HG03045 (cell line): ENCODE measurements around the gene LBP.
"Not testable (repeated sequence)": the region's sequence is repeated elsewhere in the genome, so short reads cannot be mapped to it uniquely, and the experiment has no call there.

ENCODE experiments used
- ATAC-seq: cut with Tn5 transposase; IDR thresholded peaks from one replicate; pipeline ENCODE4 v1.9.1; 2021; ENCODE audit warnings: mild to moderate bottlenecking, moderate library complexity; ENCODE audit not compliant: unreplicated experiment

LBP gene

DNA sequence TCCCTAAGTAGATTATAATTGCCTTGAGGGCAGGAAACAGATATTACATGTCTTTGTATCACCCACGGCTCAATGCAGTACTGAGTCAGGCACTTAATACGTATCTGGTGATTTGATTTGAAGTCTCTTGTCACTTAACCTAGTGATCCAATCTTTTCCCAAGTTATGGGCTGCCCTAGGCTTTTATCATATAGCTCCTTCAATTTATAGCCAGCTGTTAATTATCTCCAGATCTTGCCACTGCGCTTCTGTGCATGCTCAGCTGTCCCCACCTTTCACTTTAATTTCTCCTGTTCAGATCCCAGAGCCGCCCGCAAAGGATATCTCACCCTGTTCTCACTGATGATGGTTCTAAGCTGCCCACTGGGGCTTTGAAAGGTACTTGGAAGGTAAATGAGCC, 47.0 kb downstream of the LBP start:
- ATAC-seq: no peak

DNA sequence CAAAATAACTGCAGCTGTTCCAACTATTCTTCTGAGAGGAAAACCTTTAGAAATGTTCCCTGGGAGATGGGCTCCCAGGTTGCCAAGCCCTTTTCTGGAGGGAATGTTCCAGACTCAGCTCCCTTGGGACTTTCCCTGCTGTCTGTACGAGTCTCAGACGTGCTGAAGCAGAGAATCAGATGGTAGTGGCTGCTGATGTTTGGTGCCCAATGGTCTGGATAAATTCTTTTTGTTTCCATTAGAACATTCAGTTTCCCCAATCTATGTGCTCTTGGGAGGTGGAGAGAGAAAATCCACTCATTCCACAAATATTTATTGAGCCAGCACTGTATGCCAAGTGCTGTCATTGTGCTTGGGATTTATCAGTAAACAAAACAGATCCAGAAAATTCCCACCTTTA, 48.9 kb downstream of the LBP start:
- ATAC-seq: no peak

GRCh38 chr20:38395751-38396395, 49.6 kb downstream of the LBP start:
- ATAC-seq: not testable (repeated sequence)

GRCh38 chr20:38402089-38402488, 55.8 kb downstream of the LBP start:
- ATAC-seq: no peak

GRCh38 chr20:38402816-38403215, 56.5 kb downstream of the LBP start:
- no peak for ATAC-seq

- ATAC-seq: no peak
These were observed 57.7 kb downstream of the LBP start for GRCh38 chr20:38404016-38404415.

- no peak for ATAC-seq
These were observed 58.9 kb downstream of the LBP start for GRCh38 chr20:38405132-38405531.

- no peak for ATAC-seq
These were observed 60.2 kb downstream of the LBP start for GRCh38 chr20:38406476-38406875.

DNA sequence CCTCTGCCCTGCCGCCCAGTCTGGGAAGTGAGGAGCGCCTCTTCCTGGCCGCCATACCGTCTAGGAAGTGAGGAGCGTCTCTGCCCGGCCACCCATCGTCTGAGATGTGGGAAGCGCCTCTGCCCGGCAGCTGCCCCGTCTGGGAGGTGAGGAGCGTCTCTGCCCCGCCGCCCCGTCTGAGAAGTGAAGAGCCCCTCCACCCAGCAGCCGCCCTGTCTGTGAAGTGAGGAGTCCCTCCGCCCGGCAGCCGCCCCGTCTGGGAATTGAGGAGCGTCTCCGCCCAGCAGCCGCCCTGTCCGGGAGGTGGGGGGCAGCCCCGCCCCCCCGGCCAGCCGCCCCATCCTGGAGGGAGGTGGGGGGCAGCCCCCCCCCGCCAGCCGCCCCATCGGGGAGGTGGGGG, 61.0 kb downstream of the LBP start:
- ATAC-seq: no peak

DNA sequence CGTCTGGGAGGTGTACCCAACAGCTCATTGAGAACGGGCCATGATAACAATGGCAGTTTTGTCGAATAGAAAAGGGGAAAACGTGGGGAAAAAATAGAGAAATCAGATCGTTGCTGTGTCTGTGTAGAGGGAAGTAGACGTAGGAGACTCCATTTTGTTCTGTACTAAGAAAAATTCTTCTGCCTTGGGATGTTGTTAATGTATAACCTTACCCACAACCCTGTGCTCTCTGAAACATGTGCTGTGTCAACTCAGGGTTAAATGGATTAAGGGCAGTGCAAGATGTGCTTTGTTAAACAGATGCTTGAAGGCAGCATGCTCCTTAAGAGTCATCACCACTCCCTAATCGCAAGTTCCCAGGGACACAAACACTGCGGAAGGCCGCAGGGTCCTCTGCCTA, 61.5 kb downstream of the LBP start:
- not testable (repeated sequence) for ATAC-seq

- no peak for ATAC-seq
These were observed 66.7 kb downstream of the LBP start for GRCh38 chr20:38412877-38413577.

GRCh38 chr20:38414769-38415450, 68.6 kb downstream of the LBP start:
- no peak for ATAC-seq

- ATAC-seq: no peak
These were observed 72.4 kb downstream of the LBP start for GRCh38 chr20:38418509-38419204.

GRCh38 chr20:38420388-38421085, 74.3 kb downstream of the LBP start:
- ATAC-seq: no peak

DNA sequence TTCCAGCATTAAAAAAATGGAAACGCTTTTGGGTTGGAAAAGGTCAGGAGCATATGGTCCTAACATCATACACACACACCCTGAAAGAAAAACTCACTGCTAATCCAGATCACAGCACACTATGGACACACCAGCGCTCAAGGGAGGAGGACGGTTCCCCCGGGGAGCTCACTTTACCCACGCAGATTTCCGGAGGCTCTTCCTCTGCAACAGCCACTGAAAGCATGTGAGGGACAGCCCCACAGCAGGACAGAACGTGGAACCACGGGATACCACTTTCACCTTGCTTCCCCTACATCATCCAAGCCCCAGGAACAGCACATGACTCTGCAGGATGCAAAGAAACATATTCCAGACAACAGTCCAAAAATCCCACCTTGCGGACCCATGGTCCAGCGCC, 75.6 kb downstream of the LBP start:
- ATAC-seq: no peak

GRCh38 chr20:38423541-38423940, 77.3 kb downstream of the LBP start:
- ATAC-seq: no peak

- ATAC-seq: no peak
These were observed 78.1 kb downstream of the LBP start for GRCh38 chr20:38424401-38424800.

- ATAC-seq: no peak
These were observed 80.0 kb downstream of the LBP start for GRCh38 chr20:38426006-38426897.
